OCI-LY1 (cell line): ENCODE results near the gene TMEM222.

ENCODE experiments used
- H2AFZ ChIP-seq: fragments of 200-600 bp; sonication (generic), shearing (Covaris generic); 2 replicates; pipeline ENCODE4 v1.6.0; 2014; ENCODE audit warnings: antibody characterized with exemption, mild to moderate bottlenecking, low read length
- H3F3A ChIP-seq: fragments of 200-600 bp; sonication (generic), shearing (Covaris generic); 2 replicates; pipeline ENCODE4 v1.6.0; 2014; ENCODE audit warnings: mild to moderate bottlenecking, antibody characterized with exemption, low read length, moderate library complexity; ENCODE audit not compliant: insufficient read depth
- H3K27ac ChIP-seq: fragments of 200-600 bp; sonication (generic); 2 replicates; pipeline ENCODE4 v1.5.1; 2014; ENCODE audit warnings: low read length, mixed run types, mild to moderate bottlenecking, low read depth; ENCODE audit not compliant: poor library complexity, severe bottlenecking
- H3K27me3 ChIP-seq: fragments of 200-600 bp; sonication (generic); 2 replicates; pipeline ENCODE4 v1.6.0; 2014; ENCODE audit warnings: antibody characterized with exemption, mild to moderate bottlenecking, low read length, moderate library complexity; ENCODE audit not compliant: insufficient read depth
- H3K36me3 ChIP-seq: fragments of 200-600 bp; sonication (generic); 2 replicates; pipeline ENCODE4 v1.6.1; 2014; ENCODE audit warnings: mild to moderate bottlenecking, antibody characterized with exemption, low read length, moderate library complexity, mixed read lengths; ENCODE audit not compliant: insufficient read depth
- H3K4me1 ChIP-seq: fragments of 200-600 bp; sonication (generic); 2 replicates; pipeline ENCODE4 v1.5.1; 2014; ENCODE audit warnings: mild to moderate bottlenecking, low read length, moderate library complexity; ENCODE audit not compliant: insufficient read depth, severe bottlenecking
- H3K4me2 ChIP-seq: fragments of 200-600 bp; sonication (generic), shearing (Covaris generic); 2 replicates; pipeline ENCODE4 v1.6.1; 2014; ENCODE audit warnings: low read length
- H3K4me3 ChIP-seq: fragments of 200-600 bp; sonication (generic); 2 replicates; pipeline ENCODE4 v1.5.1; 2014; ENCODE audit warnings: low read length, low read depth, mild to moderate bottlenecking, mixed read lengths; ENCODE audit not compliant: poor library complexity, severe bottlenecking
- H3K79me2 ChIP-seq: fragments of 200-600 bp; shearing (Covaris generic); 2 replicates; pipeline ENCODE4 v1.6.1; 2016; ENCODE audit warnings: mixed run types, low read length, mixed read lengths; ENCODE audit not compliant: insufficient read depth
- H3K9ac ChIP-seq: fragments of 200-600 bp; sonication (generic), shearing (Covaris generic); 2 replicates; pipeline ENCODE4 v1.6.1; 2014; ENCODE audit warnings: mild to moderate bottlenecking, low read length, mixed read lengths
- H3K9me2 ChIP-seq: fragments of 200-600 bp; sonication (generic), shearing (Covaris generic); 2 replicates; pipeline ENCODE4 v1.6.1; 2014; ENCODE audit warnings: low read depth, mild to moderate bottlenecking, low read length, mixed read lengths
- H3K9me3 ChIP-seq: fragments of 200-600 bp; shearing (Covaris generic); 2 replicates; pipeline ENCODE4 v1.6.1; 2014; ENCODE audit warnings: low read length, mixed read lengths
- H4K20me1 ChIP-seq: fragments of 200-600 bp; sonication (generic), shearing (Covaris generic); 2 replicates; pipeline ENCODE4 v1.6.0; 2016; ENCODE audit warnings: mild to moderate bottlenecking, low read length; ENCODE audit not compliant: insufficient read depth
- EZH2 ChIP-seq: fragments of 200-600 bp; sonication (generic), shearing (Covaris generic); IDR thresholded peaks from 2 replicates; pipeline ENCODE4 v1.8.0; 2017; ENCODE audit warnings: borderline replicate concordance, mixed run types, mild to moderate bottlenecking, antibody characterized with exemption, low read length, moderate library complexity, mixed read lengths
- TF ChIP-seq, protein P1 (sequence below): fragments of 200-600 bp; sonication (generic), shearing (Covaris generic); IDR thresholded peaks from 2 replicates; pipeline ENCODE4 v1.5.1; 2017; ENCODE audit warnings: mild to moderate bottlenecking, antibody characterized with exemption, low read length, moderate library complexity, mixed read lengths

Gene TMEM222

GRCh38 chr1:27360159-27361043 is 38.4 kb downstream of the TMEM222 start:
- Histone ChIP-seq H3K4me3 (peak overlapping the region; percentile 62), H3F3A (no peaks in the 10 kb centered on the region), H3K27ac (no peak overlapping the region), H4K20me1 (no peaks in the 10 kb centered on the region), H2AFZ (no peak overlapping the region), H3K36me3 (no peaks in the 10 kb centered on the region), H3K4me2 (peak overlapping the region; percentile 83), H3K79me2 (no peaks in the 10 kb centered on the region), H3K27me3 (no peaks in the 10 kb centered on the region; the same call in 1 of the 2 replicates), H3K9ac (peak overlapping the region; percentile 67), H3K9me3 (no peaks in the 10 kb centered on the region), H3K4me1 (peaks cover 58% of the 10 kb centered on the region), H3K9me2 (no peaks in the 10 kb centered on the region)
- TF ChIP-seq, protein P1, sequence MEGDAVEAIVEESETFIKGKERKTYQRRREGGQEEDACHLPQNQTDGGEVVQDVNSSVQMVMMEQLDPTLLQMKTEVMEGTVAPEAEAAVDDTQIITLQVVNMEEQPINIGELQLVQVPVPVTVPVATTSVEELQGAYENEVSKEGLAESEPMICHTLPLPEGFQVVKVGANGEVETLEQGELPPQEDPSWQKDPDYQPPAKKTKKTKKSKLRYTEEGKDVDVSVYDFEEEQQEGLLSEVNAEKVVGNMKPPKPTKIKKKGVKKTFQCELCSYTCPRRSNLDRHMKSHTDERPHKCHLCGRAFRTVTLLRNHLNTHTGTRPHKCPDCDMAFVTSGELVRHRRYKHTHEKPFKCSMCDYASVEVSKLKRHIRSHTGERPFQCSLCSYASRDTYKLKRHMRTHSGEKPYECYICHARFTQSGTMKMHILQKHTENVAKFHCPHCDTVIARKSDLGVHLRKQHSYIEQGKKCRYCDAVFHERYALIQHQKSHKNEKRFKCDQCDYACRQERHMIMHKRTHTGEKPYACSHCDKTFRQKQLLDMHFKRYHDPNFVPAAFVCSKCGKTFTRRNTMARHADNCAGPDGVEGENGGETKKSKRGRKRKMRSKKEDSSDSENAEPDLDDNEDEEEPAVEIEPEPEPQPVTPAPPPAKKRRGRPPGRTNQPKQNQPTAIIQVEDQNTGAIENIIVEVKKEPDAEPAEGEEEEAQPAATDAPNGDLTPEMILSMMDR: no peak
- TF ChIP-seq EZH2: no peak

DNA sequence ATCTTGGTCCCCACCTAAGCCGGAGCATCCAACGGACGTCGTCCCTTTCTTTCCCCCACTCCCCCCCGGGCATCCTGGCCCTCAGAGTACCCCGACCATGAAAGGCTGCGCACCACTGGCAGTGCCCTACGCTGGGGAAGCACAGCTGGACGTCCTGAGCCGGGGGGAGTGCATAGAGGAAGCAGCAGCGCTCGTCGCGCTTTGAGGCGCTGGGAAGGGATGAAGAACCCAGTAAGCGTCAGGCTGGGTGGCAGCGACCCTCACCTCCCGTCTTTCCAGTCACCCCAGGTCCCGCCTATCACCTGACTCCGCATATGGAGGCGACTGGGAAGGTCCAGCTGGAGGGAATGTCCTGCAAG is 39.1 kb downstream of the TMEM222 start:
- Histone ChIP-seq H3K4me2 (peak overlapping the region; percentile 83), H3K36me3 (no peaks in the 10 kb centered on the region), H3K27me3 (no peaks in the 10 kb centered on the region; the same call in 1 of the 2 replicates)

GRCh38 chr1:27361553-27361952 is 39.6 kb downstream of the TMEM222 start:
- H3K9me2 ChIP-seq: no peaks in the 10 kb centered on the region

More for the DNA sequence above, 39.1 kb downstream of the TMEM222 start:
- Histone ChIP-seq H3K4me3 (peak overlapping the region; percentile 62), H3K9me3 (no peaks in the 10 kb centered on the region), H3K9me2 (no peaks in the 10 kb centered on the region), H3K79me2 (no peaks in the 10 kb centered on the region), H2AFZ (no peak overlapping the region), H4K20me1 (no peaks in the 10 kb centered on the region), H3K9ac (peak overlapping the region; percentile 67; the same call in 1 of the 2 replicates), H3K27ac (no peak overlapping the region), H3K4me1 (peaks cover 53% of the 10 kb centered on the region), H3F3A (no peaks in the 10 kb centered on the region)
- no peak for TF ChIP-seq EZH2
- TF ChIP-seq, protein P1: no peak

More at GRCh38 chr1:27361553-27361952, 39.6 kb downstream of the TMEM222 start:
- Histone ChIP-seq H3K4me1 (peaks cover 49% of the 10 kb centered on the region), H3K9ac (no peak overlapping the region), H3F3A (no peaks in the 10 kb centered on the region), H3K36me3 (no peaks in the 10 kb centered on the region), H3K4me3 (no peak overlapping the region), H3K79me2 (no peaks in the 10 kb centered on the region), H3K4me2 (no peak overlapping the region), H3K27ac (no peak overlapping the region), H4K20me1 (no peaks in the 10 kb centered on the region), H3K27me3 (no peaks in the 10 kb centered on the region; the same call in 1 of the 2 replicates), H2AFZ (no peak overlapping the region), H3K9me3 (no peaks in the 10 kb centered on the region)
- TF ChIP-seq EZH2: no peak
